IMR-90 (cell line): ENCODE results near the gene FBN1. TPM values are rescaled to one million over a fixed set of nuclear protein-coding genes. Genes with fewer than 3 reads are reported as not detected.

ENCODE experiments used
- ATAC-seq: fragments of 200-7000 bp; cut with Tn5 transposase; 2 replicates; pipeline ENCODE4 v1.9.1; 2020; ENCODE audit warnings: low read depth, mild to moderate bottlenecking, moderate library complexity
- BruUV-seq: library from RNA; stranded (reverse); fragments of 400-500 nt; replicated peaks from 2 replicates; lab custom pipeline; 2021; lab: Mats Ljungman, UMichigan
- CTCF ChIA-PET: fragments of 300-600 bp; formaldehyde crosslinking; extraction: SDS; loops from one replicate; lab custom pipeline; 2021; ENCODE audit warnings: antibody characterized with exemption; lab: Yijun Ruan, JAX
- POLR2A ChIA-PET: fragments of 300-600 bp; sonication (Branson Sonifier 250); formaldehyde crosslinking; loops from one replicate; lab custom pipeline; 2022; ENCODE audit warnings: antibody characterized with exemption; ENCODE audit not compliant: unreplicated experiment; lab: Charles Lee
- DNase-seq: peaks from one replicate; pipeline ENCODE4 v3.0.0; 2013
- H2AFZ ChIP-seq: replicated peaks from 2 replicates; pipeline ENCODE3; 2013; ENCODE audit warnings: low read length, mild to moderate bottlenecking; ENCODE audit not compliant: poor library complexity
- H2AK5ac ChIP-seq: 2 replicates; pipeline ENCODE4 v1.6.1; 2013; ENCODE audit warnings: low read depth, low read length, inconsistent platforms
- H2AK9ac ChIP-seq: replicated peaks from 2 replicates; pipeline ENCODE3; 2013; ENCODE audit warnings: mild to moderate bottlenecking, low read depth, low read length, moderate library complexity; ENCODE audit not compliant: poor library complexity
- H2BK120ac ChIP-seq: 2 replicates; pipeline ENCODE4 v1.6.1; 2013; ENCODE audit warnings: low read depth, low read length, inconsistent platforms
- H2BK15ac ChIP-seq: 3 replicates; pipeline ENCODE4 v1.6.1; 2013; ENCODE audit warnings: low read depth, low read length, inconsistent platforms
- H2BK20ac ChIP-seq: 2 replicates; pipeline ENCODE4 v1.6.1; 2013; ENCODE audit warnings: low read depth, mild to moderate bottlenecking, inconsistent platforms, low read length, moderate library complexity
- H2BK5ac ChIP-seq: 2 replicates; pipeline ENCODE4 v1.6.1; 2013; ENCODE audit warnings: mild to moderate bottlenecking, low read depth, low read length, inconsistent platforms; ENCODE audit not compliant: poor library complexity, severe bottlenecking
- H3K14ac ChIP-seq: replicated peaks from 2 replicates; pipeline ENCODE4 v1.6.1; 2013; ENCODE audit warnings: low read depth, low read length, inconsistent platforms
- H3K18ac ChIP-seq: 2 replicates; pipeline ENCODE4 v1.6.1; 2013; ENCODE audit warnings: low read depth, low read length, control low read depth
- H3K23ac ChIP-seq: 2 replicates; pipeline ENCODE4 v1.6.1; 2013; ENCODE audit warnings: low read depth, low read length, inconsistent platforms
- H3K27ac ChIP-seq: 2 replicates; pipeline ENCODE4 v1.5.1; 2013; ENCODE audit warnings: mild to moderate bottlenecking, control low read depth, low read length; ENCODE audit not compliant: insufficient read depth
- H3K27me3 ChIP-seq: 2 replicates; pipeline ENCODE4 v1.6.1; 2013; ENCODE audit warnings: low read length; ENCODE audit not compliant: control insufficient read depth, insufficient read depth
- H3K36me3 ChIP-seq: 2 replicates; pipeline ENCODE4 v1.6.1; 2013; ENCODE audit warnings: low read length, mixed read lengths; ENCODE audit not compliant: control insufficient read depth, insufficient read depth
- H3K4ac ChIP-seq: 2 replicates; pipeline ENCODE4 v1.6.1; 2013; ENCODE audit warnings: low read depth, low read length, inconsistent platforms
- H3K4me1 ChIP-seq: 2 replicates; pipeline ENCODE4 v1.6.1; 2013; ENCODE audit warnings: low read length, mixed read lengths; ENCODE audit not compliant: control insufficient read depth, insufficient read depth
- H3K4me2 ChIP-seq: 2 replicates; pipeline ENCODE4 v1.6.1; 2013; ENCODE audit warnings: low read depth, mild to moderate bottlenecking, control low read depth, low read length, moderate library complexity
- H3K4me3 ChIP-seq: 2 replicates; pipeline ENCODE4 v1.5.1; 2013; ENCODE audit warnings: low read depth, mild to moderate bottlenecking, control low read depth, low read length, moderate library complexity; ENCODE audit not compliant: insufficient read depth
- H3K56ac ChIP-seq: 2 replicates; pipeline ENCODE4 v1.6.1; 2013; ENCODE audit warnings: low read length, inconsistent platforms; ENCODE audit not compliant: insufficient read depth; ENCODE audit errors: extremely low read depth
- H3K79me1 ChIP-seq, 2 experiments: 2 replicates each; pipeline ENCODE4 v1.6.1; 2013; ENCODE audit warnings: low read length in 2 of 2, inconsistent platforms in 1 of 2, low read depth in 1 of 2
- H3K9ac ChIP-seq: 2 replicates; pipeline ENCODE4 v1.6.1; 2013; ENCODE audit warnings: low read depth, low read length, control low read depth
- H3K9me1 ChIP-seq: 2 replicates; pipeline ENCODE4 v1.6.1; 2013; ENCODE audit warnings: low read length, inconsistent platforms; ENCODE audit not compliant: insufficient read depth
- H3K9me3 ChIP-seq: 2 replicates; pipeline ENCODE4 v1.6.1; 2013; ENCODE audit warnings: low read length; ENCODE audit not compliant: control insufficient read depth, insufficient read depth
- H4K20me1 ChIP-seq: 2 replicates; pipeline ENCODE4 v1.6.1; 2013; ENCODE audit warnings: low read length, inconsistent platforms; ENCODE audit not compliant: insufficient read depth
- H4K5ac ChIP-seq: 2 replicates; pipeline ENCODE4 v1.6.1; 2013; ENCODE audit warnings: mild to moderate bottlenecking, low read depth, low read length, control low read depth
- H4K8ac ChIP-seq, 2 experiments: 2 replicates each; pipeline ENCODE4 v1.6.1; 2013; ENCODE audit warnings: low read depth in 2 of 2, low read length in 2 of 2, control low read depth in 1 of 2, inconsistent platforms in 1 of 2
- H4K91ac ChIP-seq: 2 replicates; pipeline ENCODE4 v1.6.1; 2013; ENCODE audit warnings: low read depth, low read length, inconsistent platforms; ENCODE audit not compliant: insufficient read depth
- BHLHE40 ChIP-seq: fragments of 150-350 bp; IDR thresholded peaks from 2 replicates; pipeline ENCODE4 v1.6.1; 2016; ENCODE audit warnings: mild to moderate bottlenecking, low read depth, low read length
- CEBPB ChIP-seq: IDR thresholded peaks from 2 replicates; pipeline ENCODE4 v1.6.1; 2012; ENCODE audit warnings: low read depth, low read length, improper control_type of control experiment
- CHD1 ChIP-seq: IDR thresholded peaks from 2 replicates; pipeline ENCODE4 v1.6.1; 2012; ENCODE audit warnings: low read depth, low read length, improper control_type of control experiment
- FOS ChIP-seq: fragments of 150-350 bp; IDR thresholded peaks from 2 replicates; pipeline ENCODE4 v1.6.1; 2016; ENCODE audit warnings: low read depth, low read length
- MAFK ChIP-seq: IDR thresholded peaks from 2 replicates; pipeline ENCODE4 v1.6.1; 2012; ENCODE audit warnings: low read depth, low read length, improper control_type of control experiment
- MAZ ChIP-seq: IDR thresholded peaks from 2 replicates; pipeline ENCODE4 v1.6.1; 2012; ENCODE audit warnings: low read depth, mild to moderate bottlenecking, low read length, improper control_type of control experiment, moderate library complexity, borderline replicate concordance
- MXI1 ChIP-seq: IDR thresholded peaks from 2 replicates; pipeline ENCODE4 v1.6.1; 2012; ENCODE audit warnings: low read depth, mild to moderate bottlenecking, low read length, moderate library complexity, borderline replicate concordance
- NFE2L2 ChIP-seq: fragments of 150-350 bp; IDR thresholded peaks from 2 replicates; pipeline ENCODE4 v1.6.1; 2016; ENCODE audit warnings: low read depth, mild to moderate bottlenecking, low read length
- POLR2A ChIP-seq: IDR thresholded peaks from 2 replicates; pipeline ENCODE4 v1.6.1; 2012; ENCODE audit warnings: mild to moderate bottlenecking, low read depth, low read length
- RAD21 ChIP-seq: IDR thresholded peaks from 2 replicates; pipeline ENCODE4 v1.6.1; 2012; ENCODE audit warnings: low read length, improper control_type of control experiment
- RCOR1 ChIP-seq: IDR thresholded peaks from 2 replicates; pipeline ENCODE4 v1.6.1; 2012; ENCODE audit warnings: mild to moderate bottlenecking, low read length, improper control_type of control experiment; ENCODE audit not compliant: insufficient replicate concordance
- RFX5 ChIP-seq: IDR thresholded peaks from 2 replicates; pipeline ENCODE4 v1.8.0; 2012; ENCODE audit warnings: low read depth, mild to moderate bottlenecking, low read length, moderate library complexity
- SMC3 ChIP-seq: fragments of 150-350 bp; IDR thresholded peaks from 2 replicates; pipeline ENCODE4 v1.6.1; 2016; ENCODE audit warnings: low read depth, mild to moderate bottlenecking, antibody characterized with exemption, low read length, moderate library complexity
- WGBS, 2 experiments: methylation state at CpG; one replicate each; pipeline versions ENCODE4 v1.1.5 to v1.1.7; 2013; ENCODE audit warnings: missing lambda C conversion rate in 2 of 2; ENCODE audit not compliant: insufficient read length in 1 of 2; ENCODE audit errors: extremely low coverage in 2 of 2; 5-methylcytosine and 5-hydroxymethylcytosine counted together
- dilution Hi-C: fragments of 300-500 bp; cut with HindIII; formaldehyde crosslinking; loops from one replicate; pipeline ENCODE4 v1.14.3; 2018; ENCODE audit warnings: low sequenced_read_pairs; ENCODE audit not compliant: unreplicated experiment
- in situ Hi-C: fragments of 300-500 bp; cut with MboI; formaldehyde crosslinking; loops from 3 replicates; pipeline ENCODE4 v1.14.3; 2019; ENCODE audit warnings: low sequenced_read_pairs, inconsistent platforms, mixed read lengths
- intact Hi-C: fragments of 100-400 bp; cut with micrococcal nuclease; formaldehyde crosslinking; loops from 2 replicates; pipeline ENCODE4 v1.10.0; 2022
- polyA plus RNA-seq, 3 experiments: library from polyadenylated mRNA; depleted of rRNA; stranded (reverse); fragments of >200 nt; gene quantifications; 2 replicates each; pipeline ENCODE4 v1.2.3, GENCODE V29; 2012; ENCODE audit warnings: low replicate concordance in 1 of 3
- total RNA-seq: library from RNA; depleted of rRNA; stranded (reverse); fragments of >200 nt; gene quantifications from 2 replicates; pipeline ENCODE4 v1.2.3, GENCODE V29; 2012
- TF ChIP-seq, protein P1 (sequence below): fragments of 150-350 bp; IDR thresholded peaks from 2 replicates; pipeline ENCODE4 v1.6.1; 2016; ENCODE audit warnings: low read depth, mild to moderate bottlenecking, low read length, moderate library complexity, borderline replicate concordance
- TF ChIP-seq, protein P2 (sequence below): fragments of 150-350 bp; IDR thresholded peaks from 2 replicates; pipeline ENCODE4 v1.6.1; 2017; ENCODE audit warnings: mild to moderate bottlenecking, antibody characterized with exemption, low read length, low read depth
- TF ChIP-seq, protein P3 (sequence below): conservative IDR thresholded peaks from 2 replicates; pipeline ENCODE4 v1.5.1; 2012; ENCODE audit warnings: mild to moderate bottlenecking, low read depth, low read length, improper control_type of control experiment

The FBN1 gene
- total and polyA plus RNA-seq, 2 of the 4 experiments (the other 2 are of a cell fraction): 134 to 283 TPM

DNA sequence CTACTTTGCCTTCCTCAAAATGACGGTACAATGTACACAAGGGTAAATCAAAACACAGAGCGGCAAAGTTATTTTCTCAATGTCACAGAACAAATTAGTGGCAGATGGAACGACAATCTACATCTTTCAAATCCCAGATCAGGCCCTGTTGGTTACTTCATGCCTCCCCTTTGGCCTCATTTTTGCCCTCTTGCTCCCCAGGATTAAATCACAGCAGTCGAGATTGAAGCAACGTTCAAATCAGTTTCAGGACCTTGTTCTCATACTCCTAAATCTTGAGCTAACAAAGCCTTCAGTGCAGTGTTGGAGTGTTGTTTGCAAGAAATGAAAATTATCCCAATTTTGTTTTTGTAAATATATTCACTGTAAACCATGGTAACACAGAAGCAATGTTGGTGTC, 91.4 kb downstream of the FBN1 start:
- H3K27me3 ChIP-seq: no peaks in the 10 kb centered on the region
- no peaks in the 10 kb centered on the region for H3K9me3 ChIP-seq
- peak overlapping the region; percentile 86 for H3K18ac ChIP-seq
- H3K14ac ChIP-seq: peak overlapping the region; percentile 81
- ATAC-seq (no peak), DNase-seq (no peak)
- H2BK15ac ChIP-seq: peak overlapping the region; percentile 80; the same call in 2 of the 3 replicates
- intact Hi-C loops: no loop called here
- H3K27ac ChIP-seq: peak overlapping the region; percentile 90
- peak overlapping the region; percentile 94 for H2BK5ac ChIP-seq
- in situ Hi-C loops: no loop called here
- H3K4me1 ChIP-seq: peaks cover 17% of the 10 kb centered on the region
- H2AFZ ChIP-seq: no peak overlapping the region
- 83% methylated on average over 2 of the region's 5 CpGs; no CpG with 5 or more reads in 1 of the 2 experiments for WGBS, 2 experiments
- peaks cover 12% of the 10 kb centered on the region for H3K9me1 ChIP-seq
- dilution Hi-C loops: no loop called here
- H3K4me2 ChIP-seq: peak overlapping the region; percentile 65; the same call in 1 of the 2 replicates
- H3K9ac ChIP-seq: peak overlapping the region; percentile 46; the same call in 1 of the 2 replicates
- H4K91ac ChIP-seq: peak overlapping the region; percentile 89
- TF ChIP-seq CEBPB (no peak), MAZ (no peak), FOS (no peak), SMC3 (no peak), RCOR1 (no peak), MAFK (no peak), NFE2L2 (no peak), RAD21 (no peak), MXI1 (no peak), BHLHE40 (no peak), POLR2A (no peak), RFX5 (no peak), CHD1 (no peak)
- TF ChIP-seq, protein P1, sequence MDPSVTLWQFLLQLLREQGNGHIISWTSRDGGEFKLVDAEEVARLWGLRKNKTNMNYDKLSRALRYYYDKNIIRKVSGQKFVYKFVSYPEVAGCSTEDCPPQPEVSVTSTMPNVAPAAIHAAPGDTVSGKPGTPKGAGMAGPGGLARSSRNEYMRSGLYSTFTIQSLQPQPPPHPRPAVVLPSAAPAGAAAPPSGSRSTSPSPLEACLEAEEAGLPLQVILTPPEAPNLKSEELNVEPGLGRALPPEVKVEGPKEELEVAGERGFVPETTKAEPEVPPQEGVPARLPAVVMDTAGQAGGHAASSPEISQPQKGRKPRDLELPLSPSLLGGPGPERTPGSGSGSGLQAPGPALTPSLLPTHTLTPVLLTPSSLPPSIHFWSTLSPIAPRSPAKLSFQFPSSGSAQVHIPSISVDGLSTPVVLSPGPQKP: no peak
- TF ChIP-seq, protein P2, sequence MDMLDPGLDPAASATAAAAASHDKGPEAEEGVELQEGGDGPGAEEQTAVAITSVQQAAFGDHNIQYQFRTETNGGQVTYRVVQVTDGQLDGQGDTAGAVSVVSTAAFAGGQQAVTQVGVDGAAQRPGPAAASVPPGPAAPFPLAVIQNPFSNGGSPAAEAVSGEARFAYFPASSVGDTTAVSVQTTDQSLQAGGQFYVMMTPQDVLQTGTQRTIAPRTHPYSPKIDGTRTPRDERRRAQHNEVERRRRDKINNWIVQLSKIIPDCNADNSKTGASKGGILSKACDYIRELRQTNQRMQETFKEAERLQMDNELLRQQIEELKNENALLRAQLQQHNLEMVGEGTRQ: no peak
- TF ChIP-seq, protein P3, sequence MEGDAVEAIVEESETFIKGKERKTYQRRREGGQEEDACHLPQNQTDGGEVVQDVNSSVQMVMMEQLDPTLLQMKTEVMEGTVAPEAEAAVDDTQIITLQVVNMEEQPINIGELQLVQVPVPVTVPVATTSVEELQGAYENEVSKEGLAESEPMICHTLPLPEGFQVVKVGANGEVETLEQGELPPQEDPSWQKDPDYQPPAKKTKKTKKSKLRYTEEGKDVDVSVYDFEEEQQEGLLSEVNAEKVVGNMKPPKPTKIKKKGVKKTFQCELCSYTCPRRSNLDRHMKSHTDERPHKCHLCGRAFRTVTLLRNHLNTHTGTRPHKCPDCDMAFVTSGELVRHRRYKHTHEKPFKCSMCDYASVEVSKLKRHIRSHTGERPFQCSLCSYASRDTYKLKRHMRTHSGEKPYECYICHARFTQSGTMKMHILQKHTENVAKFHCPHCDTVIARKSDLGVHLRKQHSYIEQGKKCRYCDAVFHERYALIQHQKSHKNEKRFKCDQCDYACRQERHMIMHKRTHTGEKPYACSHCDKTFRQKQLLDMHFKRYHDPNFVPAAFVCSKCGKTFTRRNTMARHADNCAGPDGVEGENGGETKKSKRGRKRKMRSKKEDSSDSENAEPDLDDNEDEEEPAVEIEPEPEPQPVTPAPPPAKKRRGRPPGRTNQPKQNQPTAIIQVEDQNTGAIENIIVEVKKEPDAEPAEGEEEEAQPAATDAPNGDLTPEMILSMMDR: no peak
- H2AK5ac ChIP-seq: peak overlapping the region; percentile 90
- H3K4ac ChIP-seq: peak overlapping the region; percentile 94
- H2AK9ac ChIP-seq: peak overlapping the region; percentile 51
- BruUV-seq: no TSS peak
- H2BK120ac ChIP-seq: peak overlapping the region; percentile 94
- H4K8ac ChIP-seq: peak overlapping the region; percentile 77 to 92
- H3K23ac ChIP-seq: peak overlapping the region; percentile 92
- CTCF ChIA-PET: no interaction called here
- peaks cover 33 to 80% of the 10 kb centered on the region in 2 experiments for H3K79me1 ChIP-seq
- peaks cover 7% of the 10 kb centered on the region; the same call in 1 of the 2 replicates for H3K36me3 ChIP-seq
- peak overlapping the region; percentile 78; the same call in 1 of the 2 replicates for H4K5ac ChIP-seq
- peak overlapping the region; percentile 82 for H3K56ac ChIP-seq
- no peak overlapping the region for H3K4me3 ChIP-seq
- H4K20me1 ChIP-seq: no peaks in the 10 kb centered on the region
- H2BK20ac ChIP-seq: peak overlapping the region; percentile 96
- POLR2A ChIA-PET: interaction anchor here (0.5 kb wide), 1 partner anchor 411 kb away, joined by 3 read pairs; no protein-coding TSS in a partner anchor
